Endothelial cell (in vitro differentiated cells): ENCODE data around the gene FDXACB1. TPM values are rescaled to one million over a fixed set of nuclear protein-coding genes. Genes with fewer than 3 reads are reported as not detected.

ENCODE experiments used
- DNase-seq: peaks from one replicate; pipeline ENCODE4 v3.0.0; 2021; ENCODE audit warnings: low spot score
- H3K27ac Mint-ChIP-seq: one replicate; pipeline ENCODE4 v1.8.0; 2021; ENCODE audit warnings: mixed read lengths, inconsistent platforms; ENCODE audit not compliant: unreplicated experiment
- H3K27me3 Mint-ChIP-seq: one replicate; pipeline ENCODE4 v1.8.0; 2021; ENCODE audit warnings: mild to moderate bottlenecking, moderate library complexity, mixed read lengths, inconsistent platforms; ENCODE audit not compliant: unreplicated experiment
- H3K36me3 Mint-ChIP-seq: one replicate; pipeline ENCODE4 v1.8.0; 2021; ENCODE audit warnings: mild to moderate bottlenecking, low read depth, mixed read lengths, inconsistent platforms; ENCODE audit not compliant: unreplicated experiment
- H3K4me1 Mint-ChIP-seq: one replicate; pipeline ENCODE4 v1.8.0; 2021; ENCODE audit warnings: mild to moderate bottlenecking, mixed read lengths, inconsistent platforms; ENCODE audit not compliant: unreplicated experiment
- H3K4me3 Mint-ChIP-seq: one replicate; pipeline ENCODE4 v1.8.0; 2021; ENCODE audit warnings: mild to moderate bottlenecking, mixed read lengths, inconsistent platforms; ENCODE audit not compliant: unreplicated experiment
- H3K9me3 Mint-ChIP-seq: one replicate; pipeline ENCODE4 v1.8.0; 2021; ENCODE audit warnings: mixed read lengths, inconsistent platforms; ENCODE audit not compliant: unreplicated experiment
- CTCF ChIP-seq: fragments of 200-600 bp; sonication (generic); IDR thresholded peaks from one replicate; pipeline ENCODE4 v1.5.0; 2021; ENCODE audit warnings: antibody characterized with exemption; ENCODE audit not compliant: unreplicated experiment
- total RNA-seq: library from RNA; stranded (reverse); fragmentation: NEBNext Ultra II Directional; extraction: Animal tissue kit (Norgen Biotek cat#: 25700); gene quantifications from one replicate; pipeline ENCODE4 v1.2.1, GENCODE V29; 2021; ENCODE audit not compliant: unreplicated experiment

Gene FDXACB1
- total RNA-seq, 1 donor from 2014 or later: 1.4 TPM

GRCh38 chr11:111846063-111846462, 32.9 kb downstream of the FDXACB1 start:
- H3K27me3 Mint-ChIP-seq: peaks cover 5% of the 10 kb centered on the region
- no peak overlapping the region for H3K27ac Mint-ChIP-seq
- TF ChIP-seq CTCF: no peak
- no peaks in the 10 kb centered on the region for H3K4me1 Mint-ChIP-seq
- peaks cover 10% of the 10 kb centered on the region for H3K36me3 Mint-ChIP-seq
- no peaks in the 10 kb centered on the region for H3K9me3 Mint-ChIP-seq
- H3K4me3 Mint-ChIP-seq: no peak overlapping the region
- no peak for DNase-seq

DNA sequence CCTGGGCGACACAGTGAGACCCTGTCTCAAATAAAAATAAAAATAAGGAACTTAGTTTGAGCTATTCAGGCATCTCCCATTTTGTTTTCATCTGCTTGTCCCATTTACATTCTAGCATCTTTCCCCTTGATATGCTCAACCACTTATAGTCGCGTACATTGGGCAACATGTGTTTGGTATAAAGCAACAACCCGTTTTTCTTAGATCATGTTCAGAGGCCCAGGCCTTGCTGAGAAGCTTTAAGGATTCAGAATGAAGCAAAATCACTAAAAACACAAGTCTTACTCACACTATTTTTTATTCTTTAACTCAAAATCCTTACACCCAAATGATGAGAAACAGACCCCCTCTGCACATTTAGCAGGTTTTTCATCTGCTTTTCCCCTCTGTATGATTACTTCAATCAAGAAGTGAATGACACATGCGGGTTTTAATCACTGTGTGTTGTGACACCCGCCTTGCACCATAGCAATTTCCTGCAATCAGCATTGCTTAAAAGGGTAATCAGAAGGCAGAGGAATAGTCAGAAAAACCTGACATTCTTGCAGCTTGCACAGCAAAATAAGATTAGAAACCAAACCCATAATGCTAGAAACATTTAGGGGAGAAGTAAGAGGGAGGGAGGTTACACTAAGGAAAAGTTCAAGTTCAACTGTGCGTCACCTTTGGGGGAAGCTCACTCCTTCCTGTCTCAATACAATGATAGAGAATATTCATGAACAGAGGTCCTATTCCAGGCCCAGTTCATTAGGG, 33.5 kb downstream of the FDXACB1 start:
- Mint-ChIP-seq H3K9me3 (no peaks in the 10 kb centered on the region), H3K4me3 (no peak overlapping the region), H3K4me1 (no peaks in the 10 kb centered on the region), H3K27me3 (peaks cover 5% of the 10 kb centered on the region), H3K27ac (no peak overlapping the region), H3K36me3 (peaks cover 10% of the 10 kb centered on the region)
- no peak for TF ChIP-seq CTCF
- DNase-seq: no peak

GRCh38 chr11:111843661-111844060, 35.3 kb downstream of the FDXACB1 start:
- peaks cover 5% of the 10 kb centered on the region for H3K36me3 Mint-ChIP-seq
- H3K9me3 Mint-ChIP-seq: no peaks in the 10 kb centered on the region
- no peak overlapping the region for H3K27ac Mint-ChIP-seq
- H3K4me1 Mint-ChIP-seq: no peaks in the 10 kb centered on the region
- no peak overlapping the region for H3K4me3 Mint-ChIP-seq
- no peak for TF ChIP-seq CTCF
- H3K27me3 Mint-ChIP-seq: peaks cover 3% of the 10 kb centered on the region
- no peak for DNase-seq

GRCh38 chr11:111841370-111842053, 37.5 kb downstream of the FDXACB1 start:
- Mint-ChIP-seq H3K36me3 (no peaks in the 10 kb centered on the region), H3K27me3 (peaks cover 3% of the 10 kb centered on the region), H3K4me3 (no peak overlapping the region), H3K9me3 (no peaks in the 10 kb centered on the region), H3K4me1 (no peaks in the 10 kb centered on the region), H3K27ac (no peak overlapping the region)
- peak; percentile 82 for DNase-seq
- TF ChIP-seq CTCF: peak; percentile 96

DNA sequence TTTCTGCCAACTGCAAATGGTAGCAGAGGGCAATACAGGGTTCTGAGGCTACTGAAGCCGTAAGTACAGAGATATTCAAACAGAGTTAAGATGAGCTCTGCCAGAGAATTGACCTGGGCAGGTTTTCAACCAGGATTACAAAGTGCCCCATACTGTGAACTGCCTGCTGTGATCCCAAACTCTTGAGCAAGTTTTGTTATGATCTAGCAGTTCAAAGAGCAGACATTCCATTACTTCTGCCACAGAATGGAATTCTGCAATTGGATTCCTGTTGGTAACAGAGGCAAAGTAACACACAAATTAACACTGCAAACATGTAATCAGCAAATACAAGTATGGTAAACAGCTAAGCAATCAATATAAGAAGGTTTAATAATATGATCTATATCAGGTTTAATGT, 38.8 kb downstream of the FDXACB1 start:
- Mint-ChIP-seq H3K27me3 (peaks cover 3% of the 10 kb centered on the region), H3K27ac (no peak overlapping the region), H3K9me3 (no peaks in the 10 kb centered on the region), H3K4me3 (no peak overlapping the region), H3K36me3 (peaks cover 4% of the 10 kb centered on the region), H3K4me1 (no peaks in the 10 kb centered on the region)
- TF ChIP-seq CTCF: no peak
- DNase-seq: no peak
